ENCODE results near the gene CIAO2B.

DNA sequence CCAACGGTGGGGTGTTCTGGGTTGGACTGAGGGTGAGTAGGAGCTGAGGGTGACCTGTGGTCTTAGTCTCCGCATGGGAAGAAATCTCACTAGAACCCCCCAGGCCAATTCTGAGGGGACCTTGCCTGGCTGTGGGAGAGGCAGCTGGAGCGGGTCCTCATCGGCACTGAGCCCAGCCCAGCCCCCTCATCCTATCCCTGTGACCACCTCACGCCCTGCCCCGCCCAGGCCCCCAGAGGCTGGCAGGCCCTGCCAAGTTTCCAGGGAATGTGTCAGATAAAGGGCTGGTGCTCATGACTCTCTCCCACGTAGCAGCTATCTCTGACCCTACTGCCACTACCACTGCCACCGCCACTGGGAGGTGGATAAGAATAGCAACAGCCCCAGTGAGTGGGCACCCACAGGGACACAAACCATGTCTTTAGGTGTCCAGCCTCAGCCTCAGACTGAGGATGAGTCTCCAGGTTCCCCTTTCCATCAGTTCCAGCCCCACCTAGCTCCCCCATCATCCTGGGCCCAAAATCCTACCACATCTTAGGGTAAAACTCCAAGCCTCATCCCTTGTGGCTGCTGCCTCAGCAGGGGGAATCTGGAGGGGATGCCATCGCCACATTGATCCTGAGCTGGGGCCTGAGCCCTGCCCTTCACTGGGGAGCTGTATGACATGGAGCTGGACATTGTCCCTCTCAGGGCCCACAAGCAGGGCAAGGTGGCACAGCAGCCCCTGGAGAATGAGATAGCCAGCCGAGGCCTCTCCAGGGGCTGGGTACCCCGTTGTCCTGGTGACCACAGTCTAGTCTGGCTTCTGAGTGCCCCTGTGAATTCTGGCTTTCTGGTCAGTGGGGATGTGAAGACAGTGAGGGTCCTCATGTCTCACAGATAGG lies 30.4 kb downstream of the CIAO2B start:
- TF ChIP-seq, protein P1, sequence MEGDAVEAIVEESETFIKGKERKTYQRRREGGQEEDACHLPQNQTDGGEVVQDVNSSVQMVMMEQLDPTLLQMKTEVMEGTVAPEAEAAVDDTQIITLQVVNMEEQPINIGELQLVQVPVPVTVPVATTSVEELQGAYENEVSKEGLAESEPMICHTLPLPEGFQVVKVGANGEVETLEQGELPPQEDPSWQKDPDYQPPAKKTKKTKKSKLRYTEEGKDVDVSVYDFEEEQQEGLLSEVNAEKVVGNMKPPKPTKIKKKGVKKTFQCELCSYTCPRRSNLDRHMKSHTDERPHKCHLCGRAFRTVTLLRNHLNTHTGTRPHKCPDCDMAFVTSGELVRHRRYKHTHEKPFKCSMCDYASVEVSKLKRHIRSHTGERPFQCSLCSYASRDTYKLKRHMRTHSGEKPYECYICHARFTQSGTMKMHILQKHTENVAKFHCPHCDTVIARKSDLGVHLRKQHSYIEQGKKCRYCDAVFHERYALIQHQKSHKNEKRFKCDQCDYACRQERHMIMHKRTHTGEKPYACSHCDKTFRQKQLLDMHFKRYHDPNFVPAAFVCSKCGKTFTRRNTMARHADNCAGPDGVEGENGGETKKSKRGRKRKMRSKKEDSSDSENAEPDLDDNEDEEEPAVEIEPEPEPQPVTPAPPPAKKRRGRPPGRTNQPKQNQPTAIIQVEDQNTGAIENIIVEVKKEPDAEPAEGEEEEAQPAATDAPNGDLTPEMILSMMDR (IDR thresholded peaks at IDR 0.05), result no peak
- TF ChIP-seq POLR2A (IDR thresholded peaks at IDR 0.05), result no peak

All from adrenal gland (tissue), 5 donors.